RKO (cell line): ENCODE measurements around the gene FAM3A.

Experiments used
- DNase-seq: peaks from one replicate; pipeline ENCODE4 v3.0.0-alpha.2; 2016; ENCODE audit warnings: low spot score

The FAM3A gene

DNA sequence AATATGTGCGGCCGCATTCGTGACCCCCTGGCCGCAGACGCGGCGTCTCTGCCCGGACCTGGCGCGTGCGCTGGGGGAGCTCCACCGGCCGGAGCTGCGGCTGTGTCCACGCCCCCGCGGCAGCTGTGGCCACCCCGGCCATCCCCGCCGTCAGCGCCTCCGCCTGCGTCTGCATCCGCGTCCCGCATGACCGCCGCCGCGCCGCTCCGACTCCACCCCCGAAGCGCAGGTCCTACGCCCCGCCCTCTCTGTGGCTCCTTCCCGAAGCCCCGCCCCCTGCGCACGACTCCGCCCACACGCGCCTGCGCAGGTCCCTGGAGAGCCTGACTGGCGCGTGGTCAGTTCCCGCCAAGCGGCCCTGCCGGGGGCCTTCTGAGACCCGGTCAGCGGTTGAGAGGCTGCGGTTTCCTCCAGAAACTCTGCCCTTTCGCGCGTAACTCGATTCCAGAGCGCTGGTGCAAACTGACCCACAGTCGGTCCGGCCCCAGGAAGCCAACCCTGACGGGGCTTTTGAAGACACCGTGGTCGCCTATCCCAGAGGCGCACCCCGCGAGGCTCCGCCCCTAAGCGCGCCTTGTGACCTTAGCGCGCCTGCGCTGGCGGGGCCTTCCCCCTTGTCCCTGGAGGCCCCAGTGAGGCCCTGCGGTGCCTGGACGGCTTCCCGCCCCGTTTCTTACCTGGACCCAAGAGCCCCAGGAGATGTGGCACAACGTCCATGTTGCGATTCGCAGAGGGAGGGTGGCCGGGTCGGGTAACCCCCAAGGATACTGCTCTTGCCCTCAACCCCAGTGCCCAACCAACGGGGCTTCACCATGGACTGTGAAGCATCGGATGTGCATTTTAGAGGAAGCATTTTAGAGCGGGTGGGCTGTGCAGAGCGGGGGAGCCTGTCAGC lies 37.1 kb downstream of the FAM3A start, which contains the start of gene LAGE3:
Gene LAGE3 (minus strand): TSS at position 554 of the 895 bp plus-strand sequence. CDS start 366 bp downstream, at position 188.
- DNase-seq, result peak; percentile 85

- no peak for DNase-seq
Observed at GRCh38 chrX:154477891-154478477, 38.0 kb downstream of the FAM3A start.

DNA sequence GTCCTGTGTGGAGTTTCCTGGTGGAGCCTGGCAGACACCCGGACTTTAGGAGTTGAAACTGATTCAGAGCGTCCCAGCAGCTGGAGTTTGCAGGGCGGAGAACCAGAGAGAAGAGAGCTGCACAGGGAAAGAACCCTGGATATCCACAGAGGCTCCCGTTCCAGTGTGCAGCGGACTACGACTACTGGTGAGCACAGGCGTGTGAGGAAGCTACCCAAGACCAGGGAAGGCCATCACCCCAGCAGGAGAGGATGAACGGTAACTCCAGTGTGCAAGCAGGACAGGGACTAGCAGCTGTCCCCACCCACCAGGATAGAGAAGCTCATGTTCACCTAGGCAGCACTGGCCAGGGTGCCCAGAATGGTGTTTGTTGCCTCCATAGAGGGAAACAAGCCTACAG lies 39.2 kb downstream of the FAM3A start:
- DNase-seq, result no peak

GRCh38 chrX:154473683-154474082 lies 42.3 kb downstream of the FAM3A start:
- DNase-seq, result no peak

GRCh38 chrX:154472685-154473632 lies 43.1 kb downstream of the FAM3A start:
- no peak for DNase-seq

- DNase-seq, result no peak
Observed at GRCh38 chrX:154471839-154472684, 44.0 kb downstream of the FAM3A start.

GRCh38 chrX:154470914-154471568 lies 45.0 kb downstream of the FAM3A start:
- DNase-seq, result no peak

DNA sequence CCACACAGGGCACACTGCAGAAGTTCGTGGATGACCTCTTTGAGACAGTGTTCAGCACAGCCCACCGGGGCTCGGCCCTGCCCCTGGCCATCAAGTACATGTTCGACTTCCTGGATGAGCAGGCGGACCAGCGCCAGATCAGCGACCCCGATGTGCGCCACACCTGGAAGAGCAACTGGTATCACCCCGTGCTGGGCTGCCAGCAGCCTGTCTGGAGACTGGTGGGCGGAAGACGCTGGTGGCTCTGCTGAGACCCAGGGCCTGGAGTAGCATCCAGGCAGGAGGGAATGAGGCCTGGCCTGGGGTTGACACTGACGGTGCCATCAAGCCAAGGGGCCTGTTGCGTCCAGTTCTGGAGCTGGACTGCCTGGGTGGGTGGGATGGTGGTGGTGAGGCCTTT lies 45.6 kb downstream of the FAM3A start:
- no peak for DNase-seq

- DNase-seq, result no peak
Observed at GRCh38 chrX:154469880-154470279, 46.2 kb downstream of the FAM3A start.

GRCh38 chrX:154469114-154469513 lies 46.9 kb downstream of the FAM3A start:
- no peak for DNase-seq

GRCh38 chrX:154468217-154468616 lies 47.8 kb downstream of the FAM3A start:
- DNase-seq, result no peak

- no peak for DNase-seq
Observed at GRCh38 chrX:154467556-154467955, 48.5 kb downstream of the FAM3A start.

DNA sequence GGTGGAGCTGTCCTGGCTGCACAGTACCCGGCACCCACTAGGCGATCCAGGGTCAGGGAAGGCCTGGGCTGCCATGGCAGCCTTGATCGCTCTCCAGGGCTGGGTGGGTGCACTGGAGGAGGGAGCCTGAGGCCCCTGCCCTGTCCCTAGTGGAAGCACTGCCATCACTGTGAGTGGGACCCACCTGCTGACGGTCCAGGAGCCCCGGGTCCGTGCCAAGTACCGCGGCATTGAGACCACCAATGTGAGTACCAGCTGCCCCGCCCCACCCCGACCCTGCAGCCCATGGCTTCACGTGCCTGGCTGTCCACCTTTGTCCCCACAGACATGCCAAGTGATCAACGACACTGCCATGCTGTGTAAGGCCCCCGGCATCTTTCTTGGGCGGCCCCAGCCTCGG lies 49.1 kb downstream of the FAM3A start:
- no peak for DNase-seq

GRCh38 chrX:154466036-154466435 lies 50.0 kb downstream of the FAM3A start:
- DNase-seq, result no peak

GRCh38 chrX:154465601-154466000 lies 50.4 kb downstream of the FAM3A start:
- DNase-seq, result no peak

- no peak for DNase-seq
Observed at GRCh38 chrX:154464806-154465365, 51.1 kb downstream of the FAM3A start.

DNA sequence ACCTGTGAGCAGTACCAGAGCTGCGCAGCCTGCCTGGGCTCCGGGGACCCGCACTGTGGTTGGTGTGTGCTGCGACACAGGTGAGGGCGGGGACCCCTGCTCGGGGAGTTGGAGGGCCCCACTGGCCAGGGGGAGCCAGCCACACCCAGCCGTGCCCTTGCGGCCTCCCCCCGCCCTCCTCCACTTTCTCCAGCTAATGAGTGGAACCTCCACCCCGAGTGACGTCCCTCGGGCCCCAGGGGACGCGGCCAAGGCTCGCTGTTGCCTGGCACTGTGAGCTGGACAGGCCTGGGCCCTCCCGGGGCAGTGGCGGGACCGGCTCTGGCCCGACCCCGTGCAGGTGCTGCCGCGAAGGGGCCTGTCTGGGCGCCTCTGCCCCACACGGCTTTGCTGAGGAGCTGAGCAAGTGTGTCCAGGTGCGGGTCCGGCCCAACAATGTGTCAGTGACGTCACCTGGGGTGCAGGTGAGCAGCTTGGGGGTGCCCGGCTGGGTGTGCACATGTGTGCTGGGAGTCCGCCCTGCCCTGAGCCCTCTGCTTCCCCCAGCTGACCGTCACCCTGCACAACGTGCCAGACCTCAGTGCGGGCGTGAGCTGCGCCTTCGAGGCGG lies 52.3 kb downstream of the FAM3A start:
- DNase-seq, result no peak

DNA sequence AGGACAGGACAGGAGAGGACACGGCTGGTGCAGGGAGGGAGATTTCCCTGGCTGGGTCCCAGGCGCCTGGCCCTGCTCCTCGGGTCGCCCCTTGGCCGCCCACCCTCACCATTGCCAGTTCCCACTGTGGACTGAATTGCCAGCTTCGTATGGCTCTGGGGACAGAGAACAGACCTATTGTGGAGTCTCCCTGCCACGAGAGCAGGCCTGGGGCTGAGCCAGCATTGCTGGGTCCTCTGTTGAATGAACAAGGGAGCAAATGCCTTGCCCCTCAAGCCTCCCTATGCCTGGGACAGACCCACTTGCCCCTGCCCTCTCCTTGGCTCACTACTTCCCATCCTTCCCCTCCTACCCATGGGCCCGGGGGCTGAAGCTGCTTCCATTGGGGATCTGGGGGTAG lies 53.6 kb downstream of the FAM3A start:
- DNase-seq, result no peak

DNA sequence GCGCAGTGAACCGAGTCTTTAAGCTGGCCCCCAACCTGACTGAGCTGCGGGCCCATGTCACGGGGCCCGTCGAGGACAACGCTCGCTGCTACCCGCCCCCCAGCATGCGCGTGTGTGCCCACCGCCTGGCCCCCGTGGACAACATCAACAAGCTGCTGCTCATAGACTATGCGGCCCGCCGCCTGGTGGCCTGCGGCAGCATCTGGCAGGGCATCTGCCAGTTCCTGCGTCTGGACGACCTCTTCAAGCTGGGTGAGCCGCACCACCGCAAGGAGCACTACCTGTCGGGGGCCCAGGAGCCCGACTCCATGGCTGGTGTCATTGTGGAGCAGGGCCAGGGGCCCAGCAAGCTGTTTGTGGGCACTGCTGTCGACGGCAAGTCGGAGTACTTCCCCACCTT lies 55.7 kb downstream of the FAM3A start:
- no peak for DNase-seq

GRCh38 chrX:154459832-154460231 lies 56.2 kb downstream of the FAM3A start:
- DNase-seq, result no peak
